GM12891 (cell line): ENCODE results near the gene POLR2C.

ENCODE experiments used
- DNase-seq: peaks from one replicate; pipeline ENCODE4 v3.0.0; 2011; ENCODE audit warnings: low spot score; ENCODE audit not compliant: insufficient read length
- FAIRE-seq: peaks from 2 replicates; lab custom pipeline; 2011; peaks lifted over from hg19 to GRCh38; lab: Jason Lieb, UNC
- PAX5 ChIP-seq: IDR thresholded peaks from 2 replicates; pipeline ENCODE4 v1.6.1; 2011; ENCODE audit warnings: low read length, moderate library complexity, mild to moderate bottlenecking; ENCODE audit not compliant: insufficient read depth, severe bottlenecking
- POLR2A ChIP-seq: IDR thresholded peaks from 2 replicates; pipeline ENCODE4 v1.6.1; 2011; ENCODE audit warnings: low read depth, low read length, control low read depth
- POLR2AphosphoS5 ChIP-seq: IDR thresholded peaks from 2 replicates; pipeline ENCODE4 v1.6.1; 2011; ENCODE audit warnings: low read depth, low read length, control low read depth
- POU2F2 ChIP-seq: IDR thresholded peaks from 2 replicates; pipeline ENCODE4 v1.6.1; 2011; ENCODE audit warnings: low read depth, mild to moderate bottlenecking, control low read depth, low read length, moderate library complexity
- SPI1 ChIP-seq: IDR thresholded peaks from 2 replicates; pipeline ENCODE4 v1.6.1; 2011; ENCODE audit warnings: low read depth, low read length, control low read depth
- TAF1 ChIP-seq: IDR thresholded peaks from 2 replicates; pipeline ENCODE4 v1.6.1; 2011; ENCODE audit warnings: low read depth, low read length, control low read depth

The POLR2C gene

GRCh38 chr16:57518520-57518919, 56.0 kb downstream of the POLR2C start:
- DNase-seq (no peak), FAIRE-seq (no peak)
- TF ChIP-seq POU2F2 = no peak
- no peak for TF ChIP-seq SPI1
- TF ChIP-seq PAX5 = no peak
- TF ChIP-seq POLR2AphosphoS5 = no peak
- TF ChIP-seq POLR2A = no peak
- no peak for TF ChIP-seq TAF1

GRCh38 chr16:57518922-57519321, 56.4 kb downstream of the POLR2C start:
- FAIRE-seq = no peak
- TF ChIP-seq POLR2A (no peak), SPI1 (no peak)

GRCh38 chr16:57519796-57520360, 57.4 kb downstream of the POLR2C start:
- DNase-seq (peak; percentile 88), FAIRE-seq (peak; percentile 78)
- no peak for TF ChIP-seq POLR2A
- TF ChIP-seq POLR2AphosphoS5 = no peak
- TF ChIP-seq POU2F2 = no peak
- no peak for TF ChIP-seq SPI1
- no peak for TF ChIP-seq PAX5
- TF ChIP-seq TAF1 = no peak

More at GRCh38 chr16:57518922-57519321, 56.4 kb downstream of the POLR2C start:
- DNase-seq = no peak
